ENCODE results near the gene HOMER2.

HOMER2 gene

GRCh38 chr15:82930461-82930860 is 22.1 kb downstream of the HOMER2 start:
- DNase-seq (ENCODE audit: low spot score), result no peak

- DNase-seq (ENCODE audit: low spot score), result no peak
Observed at GRCh38 chr15:82928711-82929110, 23.8 kb downstream of the HOMER2 start.

GRCh38 chr15:82923744-82924143 is 28.8 kb downstream of the HOMER2 start:
- no peak for DNase-seq (ENCODE audit: low spot score)

GRCh38 chr15:82922737-82923136 is 29.8 kb downstream of the HOMER2 start:
- DNase-seq (ENCODE audit: low spot score), result no peak

- no peak for DNase-seq (ENCODE audit: low spot score)
Observed at GRCh38 chr15:82921939-82922338, 30.6 kb downstream of the HOMER2 start.

- DNase-seq (ENCODE audit: low spot score), result no peak
Observed at GRCh38 chr15:82921242-82921641, 31.3 kb downstream of the HOMER2 start.

GRCh38 chr15:82919231-82919886 is 33.2 kb downstream of the HOMER2 start:
- no peak for DNase-seq (ENCODE audit: low spot score)

- DNase-seq (ENCODE audit: low spot score), result no peak
Observed at GRCh38 chr15:82918607-82919230, 33.8 kb downstream of the HOMER2 start.

GRCh38 chr15:82918162-82918561 is 34.4 kb downstream of the HOMER2 start:
- no peak for DNase-seq (ENCODE audit: low spot score)

GRCh38 chr15:82917249-82917648 is 35.3 kb downstream of the HOMER2 start:
- no peak for DNase-seq (ENCODE audit: low spot score)

- no peak for DNase-seq (ENCODE audit: low spot score)
Observed at GRCh38 chr15:82916161-82916952, 36.2 kb downstream of the HOMER2 start.

GRCh38 chr15:82914396-82914795 is 38.1 kb downstream of the HOMER2 start:
- DNase-seq (ENCODE audit: low spot score), result no peak

GRCh38 chr15:82911458-82911857 is 41.1 kb downstream of the HOMER2 start:
- DNase-seq (ENCODE audit: low spot score), result no peak

- no peak for DNase-seq (ENCODE audit: low spot score)
Observed at GRCh38 chr15:82910721-82911120, 41.8 kb downstream of the HOMER2 start.

- no peak for DNase-seq (ENCODE audit: low spot score)
Observed at GRCh38 chr15:82909080-82909815, 43.3 kb downstream of the HOMER2 start.

GRCh38 chr15:82907350-82907749 is 45.2 kb downstream of the HOMER2 start:
- DNase-seq (ENCODE audit: low spot score), result no peak

- no peak for DNase-seq (ENCODE audit: low spot score)
Observed at GRCh38 chr15:82904574-82904973, 47.9 kb downstream of the HOMER2 start.

GRCh38 chr15:82903511-82903910 is 49.0 kb downstream of the HOMER2 start:
- no peak for DNase-seq (ENCODE audit: low spot score)

GRCh38 chr15:82901114-82901805 is 51.3 kb downstream of the HOMER2 start:
- DNase-seq (ENCODE audit: low spot score), result no peak

- DNase-seq (ENCODE audit: low spot score), result no peak
Observed at GRCh38 chr15:82900511-82901060, 51.9 kb downstream of the HOMER2 start.

GRCh38 chr15:82898961-82899360 is 53.6 kb downstream of the HOMER2 start:
- no peak for DNase-seq (ENCODE audit: low spot score)

- no peak for DNase-seq (ENCODE audit: low spot score)
Observed at GRCh38 chr15:82895983-82896382, 56.5 kb downstream of the HOMER2 start.
